Hindlimb muscle (tissue), 1 donor: ENCODE measurements around the gene URGCP. TPM values are rescaled to one million over a fixed set of nuclear protein-coding genes. Genes with fewer than 3 reads are reported as not detected.

ENCODE experiments used
- polyA plus RNA-seq: library from polyadenylated mRNA; unstranded; fragments of 120-200 nt; gene quantifications from one replicate; pipeline ENCODE4 v1.2.1, GENCODE V29; 2013; ENCODE audit not compliant: insufficient read length

The URGCP gene
- polyA plus RNA-seq, 1 donor, result 20.2 TPM

Other genes with a start within 250 kb of the URGCP start
- gene COA1, start 177.1 kb downstream of the URGCP start, polyA plus RNA-seq, result 34.7 TPM
- gene BLVRA, start 147.9 kb downstream of the URGCP start, polyA plus RNA-seq, result 29.3 TPM
- 83.1 TPM for gene MRPS24, start 37.1 kb downstream of the URGCP start, polyA plus RNA-seq
- 18.6 TPM for gene UBE2D4, start 19.8 kb upstream of the URGCP start, polyA plus RNA-seq
- gene SPDYE1, start 91.3 kb upstream of the URGCP start, polyA plus RNA-seq, result 2.3 TPM
- gene DBNL, start 138.1 kb upstream of the URGCP start, polyA plus RNA-seq, result 43.5 TPM
- gene PGAM2, start 159.0 kb upstream of the URGCP start, polyA plus RNA-seq, result 319 TPM
- 23.8 TPM for gene POLM, start 175.9 kb upstream of the URGCP start, polyA plus RNA-seq
- 72.1 TPM for gene AEBP1, start 197.7 kb upstream of the URGCP start, polyA plus RNA-seq
- 85.2 TPM for gene POLD2, start 217.0 kb upstream of the URGCP start, polyA plus RNA-seq
- gene MYL7, start 234.7 kb upstream of the URGCP start, polyA plus RNA-seq, result 5.1 TPM